Measurements from ENCODE around the gene COX17.

Gene COX17

DNA sequence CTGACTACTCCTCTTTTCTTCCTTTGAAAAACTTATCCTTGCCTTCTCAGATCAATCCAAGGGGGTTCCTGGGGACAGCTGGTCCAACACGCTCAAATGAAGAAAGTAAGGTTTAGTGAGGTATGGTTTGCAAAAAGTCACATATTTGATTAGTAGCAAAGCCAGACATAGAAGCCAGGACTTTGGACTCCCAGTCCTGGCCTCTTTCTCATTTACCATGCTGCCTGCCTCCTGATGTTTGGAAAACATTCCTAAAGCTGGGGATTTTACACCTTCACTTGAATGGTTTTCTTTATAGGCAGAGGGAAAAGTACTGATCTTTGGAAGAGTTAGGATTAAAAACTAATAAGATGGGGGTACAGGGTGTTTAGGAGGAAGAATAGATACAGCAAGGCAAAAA lies 31.4 kb downstream of the COX17 start:
- no peak for DNase-seq (ENCODE audit: low read depth)
- TF ChIP-seq, protein P1, sequence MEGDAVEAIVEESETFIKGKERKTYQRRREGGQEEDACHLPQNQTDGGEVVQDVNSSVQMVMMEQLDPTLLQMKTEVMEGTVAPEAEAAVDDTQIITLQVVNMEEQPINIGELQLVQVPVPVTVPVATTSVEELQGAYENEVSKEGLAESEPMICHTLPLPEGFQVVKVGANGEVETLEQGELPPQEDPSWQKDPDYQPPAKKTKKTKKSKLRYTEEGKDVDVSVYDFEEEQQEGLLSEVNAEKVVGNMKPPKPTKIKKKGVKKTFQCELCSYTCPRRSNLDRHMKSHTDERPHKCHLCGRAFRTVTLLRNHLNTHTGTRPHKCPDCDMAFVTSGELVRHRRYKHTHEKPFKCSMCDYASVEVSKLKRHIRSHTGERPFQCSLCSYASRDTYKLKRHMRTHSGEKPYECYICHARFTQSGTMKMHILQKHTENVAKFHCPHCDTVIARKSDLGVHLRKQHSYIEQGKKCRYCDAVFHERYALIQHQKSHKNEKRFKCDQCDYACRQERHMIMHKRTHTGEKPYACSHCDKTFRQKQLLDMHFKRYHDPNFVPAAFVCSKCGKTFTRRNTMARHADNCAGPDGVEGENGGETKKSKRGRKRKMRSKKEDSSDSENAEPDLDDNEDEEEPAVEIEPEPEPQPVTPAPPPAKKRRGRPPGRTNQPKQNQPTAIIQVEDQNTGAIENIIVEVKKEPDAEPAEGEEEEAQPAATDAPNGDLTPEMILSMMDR (conservative IDR thresholded peaks at IDR 0.05; ENCODE audit: low read length): no peak
- H3K4me3 ChIP-seq (ENCODE audit: low read length): no peak overlapping the region

DNA sequence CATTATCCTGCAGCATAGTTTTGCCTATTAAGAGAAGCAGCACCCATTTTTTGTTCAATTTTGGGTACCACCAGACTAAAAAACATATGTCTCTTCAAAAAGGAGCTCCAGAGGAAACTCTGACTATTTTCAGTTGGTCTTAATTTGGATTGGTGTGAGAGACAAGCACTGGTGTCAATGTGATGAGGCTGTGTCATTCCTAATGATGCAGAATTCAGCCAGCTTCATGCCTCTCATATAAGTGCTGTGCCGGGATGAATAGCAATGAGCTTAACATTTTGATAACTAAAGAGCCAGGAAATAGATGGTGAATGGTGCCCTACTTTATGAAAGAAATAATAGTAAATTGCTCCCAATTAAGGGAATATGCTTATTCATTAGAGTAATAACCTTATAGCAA lies 32.7 kb downstream of the COX17 start:
- H3K4me3 ChIP-seq (ENCODE audit: low read length): no peak overlapping the region
- no peak for DNase-seq (ENCODE audit: low read depth)
- TF ChIP-seq, protein P1 (conservative IDR thresholded peaks at IDR 0.05; ENCODE audit: low read length): no peak

DNA sequence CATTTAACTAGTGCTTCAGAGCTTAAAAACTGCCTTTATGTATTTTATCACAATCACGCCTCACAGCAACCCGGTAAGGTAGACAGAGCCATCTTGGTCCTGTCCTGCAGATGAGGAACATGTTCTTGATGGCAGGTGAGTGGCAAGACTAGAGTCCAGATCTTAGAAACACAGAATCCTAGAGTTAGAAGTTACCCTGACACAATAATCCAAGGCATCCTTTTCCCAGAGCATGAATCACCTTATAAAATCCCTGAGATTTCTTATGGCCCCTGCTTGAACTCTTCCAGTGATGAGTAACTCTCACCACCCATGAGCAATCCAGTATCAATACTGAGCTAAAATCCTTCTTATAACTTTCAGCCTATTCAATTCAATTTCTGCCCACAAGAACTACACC lies 33.7 kb downstream of the COX17 start:
- DNase-seq (ENCODE audit: low read depth): peak; percentile 76
- H3K4me3 ChIP-seq (ENCODE audit: low read length): no peak overlapping the region
- TF ChIP-seq, protein P1 (conservative IDR thresholded peaks at IDR 0.05; ENCODE audit: low read length): no peak

DNA sequence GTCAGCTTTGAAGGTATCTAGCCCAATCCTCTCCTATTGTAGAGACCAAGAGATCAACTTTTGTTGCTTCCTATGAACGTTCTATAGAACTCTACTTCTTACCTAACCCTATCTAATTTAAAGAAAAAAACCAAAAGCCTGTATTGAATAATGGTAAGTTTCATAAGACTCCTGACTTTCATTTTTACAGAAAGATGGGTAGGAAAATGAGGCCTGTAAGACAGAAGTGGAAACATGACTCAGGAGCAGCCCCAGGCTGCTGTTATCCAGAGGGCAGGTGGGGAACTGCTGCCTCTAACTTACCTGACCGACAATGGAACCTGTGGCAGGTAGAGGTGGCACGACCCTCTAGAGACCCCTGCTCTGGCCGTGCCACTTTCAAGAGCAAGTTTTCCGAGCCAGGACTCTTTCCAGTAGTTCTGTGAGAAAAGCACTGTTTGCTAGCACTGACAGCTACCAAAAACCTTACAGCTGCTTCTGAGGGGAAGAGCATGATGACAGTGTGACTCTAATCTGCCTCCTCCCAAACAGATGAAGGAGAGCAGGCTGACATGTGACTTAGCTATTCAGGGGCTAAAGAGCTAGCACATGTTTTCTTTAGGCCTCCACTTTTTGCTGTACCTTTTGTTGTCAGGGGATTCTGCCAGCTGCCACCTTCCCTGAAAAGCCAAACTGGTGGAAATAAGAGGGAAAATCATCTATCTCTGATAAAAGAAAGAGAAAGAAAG lies 34.3 kb downstream of the COX17 start:
- no peak overlapping the region for H3K4me3 ChIP-seq (ENCODE audit: low read length)
- peak; percentile 39 for DNase-seq (ENCODE audit: low read depth)
- TF ChIP-seq, protein P1 (conservative IDR thresholded peaks at IDR 0.05; ENCODE audit: low read length): no peak

DNA sequence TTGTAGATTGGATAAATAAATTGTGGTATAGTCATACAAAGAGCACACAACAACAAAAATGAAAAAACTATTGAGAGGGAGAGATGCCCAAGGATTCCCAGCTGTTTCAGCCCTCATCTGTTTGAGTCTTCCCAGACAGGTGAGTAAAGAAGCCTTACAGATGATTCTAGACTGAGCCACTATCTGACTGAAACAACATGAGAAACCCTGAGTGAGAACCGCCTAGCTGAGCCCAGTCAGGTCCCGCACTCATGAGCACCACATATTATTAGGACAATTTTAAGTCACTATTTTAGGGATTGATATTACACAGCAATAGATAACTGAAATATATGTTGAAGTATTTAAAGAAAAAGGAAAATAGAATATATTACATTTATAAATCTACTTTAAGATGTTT lies 35.8 kb downstream of the COX17 start:
- TF ChIP-seq, protein P1 (conservative IDR thresholded peaks at IDR 0.05; ENCODE audit: low read length): no peak
- no peak for DNase-seq (ENCODE audit: low read depth)

DNA sequence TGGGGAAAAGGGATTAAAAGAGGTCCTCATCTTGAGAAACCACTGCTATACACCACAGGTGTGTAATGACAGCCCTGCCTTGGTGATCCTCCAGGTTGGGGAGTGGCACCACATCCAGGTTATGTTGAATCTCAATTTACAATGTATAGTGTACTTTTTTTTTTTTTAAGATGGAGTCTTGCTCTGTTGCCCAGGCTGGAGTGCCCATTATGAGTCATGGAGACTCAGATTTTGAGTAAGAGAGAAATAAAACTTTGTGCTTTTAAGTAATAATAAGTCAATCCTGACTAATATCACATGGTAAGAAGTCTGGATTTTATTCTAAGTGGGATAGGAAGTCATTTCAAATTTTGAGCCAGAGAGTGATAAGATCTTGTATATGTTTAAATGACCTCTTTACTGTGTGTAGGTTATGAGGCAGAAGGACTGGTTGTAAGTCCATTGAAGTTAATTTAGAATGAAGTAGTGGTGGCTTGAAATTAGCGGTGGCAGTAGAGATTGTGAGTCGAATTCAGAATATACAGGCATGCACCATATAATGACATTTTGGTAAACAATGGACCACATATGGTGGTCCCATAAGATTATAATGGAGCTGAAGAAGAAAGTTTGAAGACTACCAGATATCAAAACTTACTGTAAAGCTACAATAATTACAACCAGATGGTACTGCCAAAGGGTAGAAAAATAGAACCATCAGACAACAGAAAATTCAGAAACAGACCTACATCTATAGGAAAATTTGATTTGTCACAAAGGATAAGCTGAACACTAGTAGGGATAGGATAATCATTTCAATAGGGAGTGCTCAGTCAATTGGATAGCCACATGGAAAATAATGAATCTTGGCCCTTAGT lies 37.5 kb downstream of the COX17 start:
- no peak for DNase-seq (ENCODE audit: low read depth)
- no peak overlapping the region for H3K4me3 ChIP-seq (ENCODE audit: low read length)
- TF ChIP-seq, protein P1 (conservative IDR thresholded peaks at IDR 0.05; ENCODE audit: low read length): no peak

More for the DNA sequence above, 35.8 kb downstream of the COX17 start:
- H3K4me3 ChIP-seq (ENCODE audit: low read length): no peak overlapping the region
